Left renal pelvis (tissue), 4 donors: ENCODE measurements around the gene NARS2. TPM values are rescaled to one million over a fixed set of nuclear protein-coding genes. Genes with fewer than 3 reads are reported as not detected.
"Not testable (repeated sequence)": the region's sequence is repeated elsewhere in the genome, so short reads cannot be mapped to it uniquely, and the experiment has no call there.

ENCODE experiments used
- DNase-seq, 4 donors: peaks; one replicate each; pipeline ENCODE4 v3.0.0-alpha.2; 2013; ENCODE audit warnings: low read depth in 4 of 4, low spot score in 3 of 4
- polyA plus RNA-seq, 4 donors: library from polyadenylated mRNA; unstranded; fragments of 120-200 nt; gene quantifications; one replicate each; pipeline ENCODE4 v1.2.1, GENCODE V29; 2013; ENCODE audit not compliant: insufficient read length in 4 of 4

The NARS2 gene
- polyA plus RNA-seq, 4 donors = 28.6 to 56.7 (median 41.5) TPM

GRCh38 chr11:78548911-78549590 lies 25.6 kb downstream of the NARS2 start:
- DNase-seq = no peak

- DNase-seq = no peak
Observed at GRCh38 chr11:78547931-78548705, 26.5 kb downstream of the NARS2 start.

GRCh38 chr11:78542007-78542406 lies 32.7 kb downstream of the NARS2 start:
- DNase-seq = no peak

- DNase-seq = no peak
Observed at GRCh38 chr11:78541537-78541936, 33.1 kb downstream of the NARS2 start.

- DNase-seq = no peak
Observed at GRCh38 chr11:78540256-78540655, 34.4 kb downstream of the NARS2 start.

DNA sequence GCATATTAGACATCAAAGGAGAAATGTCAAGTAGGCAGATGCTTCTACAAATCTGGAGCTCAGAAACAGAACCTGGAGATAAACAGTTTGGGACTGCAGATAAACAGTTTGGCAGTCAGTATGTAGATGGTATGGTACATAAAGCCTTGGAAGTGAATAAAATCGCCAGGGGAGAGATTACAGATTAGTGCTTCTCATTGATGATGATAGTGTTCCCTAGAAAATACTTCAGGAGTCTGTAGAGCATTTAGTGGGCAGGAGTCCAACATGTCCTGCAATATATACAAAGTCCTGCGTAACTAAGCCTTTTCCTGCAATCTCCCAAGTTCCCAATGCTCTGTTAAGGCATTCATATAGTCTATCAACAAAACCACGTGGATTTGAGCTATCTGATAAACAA lies 35.2 kb downstream of the NARS2 start:
- DNase-seq = no peak

DNA sequence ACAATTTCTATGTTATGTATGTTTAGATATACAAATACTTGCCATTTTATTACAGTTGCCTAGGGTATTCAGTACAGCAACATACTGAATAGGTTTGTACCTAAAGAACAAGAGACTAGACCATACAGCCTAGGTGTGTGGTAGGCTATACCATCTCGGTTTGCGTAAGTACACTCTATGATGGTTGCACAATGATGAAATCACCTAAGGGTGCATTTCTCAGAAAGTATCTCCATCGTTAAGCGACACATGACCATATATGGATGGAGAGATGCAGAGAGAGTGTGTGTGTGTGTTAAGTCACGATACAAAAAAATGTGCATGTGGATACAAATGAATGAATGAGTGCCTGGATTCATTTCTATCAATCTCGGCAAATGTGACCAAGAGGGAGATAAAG lies 37.7 kb downstream of the NARS2 start:
- DNase-seq = no peak

- no peak for DNase-seq
Observed at GRCh38 chr11:78535920-78536319, 38.7 kb downstream of the NARS2 start.

DNA sequence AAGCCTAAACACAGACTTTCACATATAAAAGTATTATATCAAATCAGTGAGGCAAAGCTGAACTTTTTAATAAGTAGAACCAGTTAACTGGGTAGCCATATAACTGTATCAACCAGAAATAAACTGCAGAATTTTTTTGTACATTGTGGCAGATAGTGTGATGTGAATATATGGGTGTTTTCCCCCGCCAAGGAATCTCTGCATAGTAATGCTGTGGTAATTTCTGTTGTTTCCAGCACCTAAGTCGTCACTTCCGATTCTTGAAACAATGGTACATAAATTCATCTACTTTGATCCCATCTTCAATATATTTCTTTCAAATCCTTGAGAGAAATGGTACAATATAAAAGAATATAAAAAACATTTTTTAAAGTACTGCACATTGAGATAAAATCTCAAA lies 39.6 kb downstream of the NARS2 start:
- no peak for DNase-seq

GRCh38 chr11:78533399-78533798 lies 41.3 kb downstream of the NARS2 start:
- no peak for DNase-seq

DNA sequence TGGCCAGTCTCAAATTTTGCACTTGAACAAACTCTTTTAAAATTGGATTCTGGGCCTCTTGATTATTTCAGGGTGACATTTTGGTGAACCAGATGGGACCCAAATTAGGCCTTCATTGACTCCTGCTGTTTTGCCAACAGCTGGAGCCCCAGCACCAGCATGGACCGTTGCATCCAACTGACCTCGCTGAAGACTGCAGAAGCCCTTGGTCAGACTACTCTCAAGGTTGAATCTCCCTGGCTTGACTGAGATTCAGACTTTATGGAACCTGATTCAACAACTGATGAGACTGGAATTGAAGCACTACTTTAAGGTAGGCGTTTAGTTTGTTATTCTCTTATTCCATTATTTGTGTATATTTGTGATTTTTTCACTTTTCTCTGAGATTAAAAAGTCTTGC lies 41.7 kb downstream of the NARS2 start:
- DNase-seq = no peak

DNA sequence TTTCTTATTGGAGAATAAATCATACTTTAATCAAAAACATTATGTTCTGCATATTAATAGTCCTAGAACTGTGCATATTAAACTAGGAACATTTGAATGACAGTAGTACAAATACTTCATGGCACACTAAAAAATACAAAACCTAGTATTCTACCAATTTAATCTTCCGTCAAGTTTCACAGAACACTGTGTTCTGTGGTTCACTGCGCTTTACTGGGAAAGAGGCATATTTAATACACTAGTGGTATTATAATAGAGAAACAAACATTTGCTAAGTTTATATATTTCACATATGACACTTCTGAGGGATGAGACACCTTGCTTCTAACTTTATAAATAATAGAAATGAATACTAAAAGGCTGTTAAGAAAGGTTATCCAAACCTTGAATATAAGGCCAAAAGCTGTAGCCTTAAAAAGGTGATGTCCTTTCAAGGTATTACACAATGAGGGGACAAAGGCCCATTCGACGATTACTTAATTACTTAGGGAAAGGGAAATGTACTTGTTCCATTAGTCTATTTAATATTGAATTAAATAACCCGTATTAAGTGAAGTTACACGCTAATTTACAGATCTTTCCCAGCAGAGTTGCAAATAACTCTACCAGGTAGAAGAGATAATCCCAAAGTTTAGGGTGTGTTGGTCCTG lies 48.0 kb downstream of the NARS2 start:
- DNase-seq = no peak

DNA sequence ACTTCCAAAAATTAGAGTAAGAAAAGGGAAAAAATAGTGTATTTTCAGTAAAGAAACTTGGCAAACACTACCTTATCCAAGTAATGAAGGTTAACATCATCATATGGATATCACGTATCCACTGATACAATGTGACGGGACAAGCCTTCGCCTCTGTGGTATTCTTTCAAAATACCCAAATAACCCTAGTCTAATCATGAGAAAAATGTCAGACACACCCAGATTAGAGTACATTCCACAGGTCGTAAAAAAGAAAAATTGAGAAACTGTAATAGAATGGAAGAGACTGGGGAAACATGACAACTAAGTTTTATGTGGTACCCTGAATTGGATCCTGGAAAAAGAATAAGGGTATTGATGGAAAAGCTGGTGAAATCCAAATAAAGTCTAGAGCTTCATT lies 48.9 kb downstream of the NARS2 start:
- no peak for DNase-seq

GRCh38 chr11:78520230-78520629 lies 54.4 kb downstream of the NARS2 start:
- DNase-seq = no peak

GRCh38 chr11:78516281-78516680 lies 58.4 kb downstream of the NARS2 start:
- DNase-seq = no peak

DNA sequence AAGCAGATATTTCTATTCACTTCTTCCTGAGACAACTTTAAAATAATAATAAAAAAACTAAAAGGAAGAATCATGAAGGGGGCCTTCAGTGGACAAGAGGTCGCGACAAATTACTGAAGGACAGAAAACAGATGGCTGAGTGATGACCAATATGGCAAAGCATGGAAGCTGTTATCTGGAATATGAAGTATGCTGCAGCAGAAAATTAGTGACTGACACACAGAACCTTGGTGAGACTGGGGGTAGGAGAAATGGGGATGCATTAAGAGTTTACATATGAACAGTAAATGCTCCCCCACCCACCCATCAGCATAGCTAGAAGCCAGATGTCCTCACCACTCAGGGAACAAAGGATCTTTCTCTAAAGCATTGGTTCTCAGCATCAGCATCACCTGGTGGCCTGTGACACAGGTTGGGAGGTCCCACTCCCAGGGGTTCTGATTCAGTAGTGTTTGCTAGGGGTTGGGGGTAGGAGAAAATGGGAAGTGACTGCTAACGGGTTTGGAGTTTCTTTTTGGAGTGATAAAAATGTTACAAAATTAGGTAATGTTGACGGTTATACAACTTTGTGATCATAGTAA lies 59.7 kb downstream of the NARS2 start:
- no peak for DNase-seq

DNA sequence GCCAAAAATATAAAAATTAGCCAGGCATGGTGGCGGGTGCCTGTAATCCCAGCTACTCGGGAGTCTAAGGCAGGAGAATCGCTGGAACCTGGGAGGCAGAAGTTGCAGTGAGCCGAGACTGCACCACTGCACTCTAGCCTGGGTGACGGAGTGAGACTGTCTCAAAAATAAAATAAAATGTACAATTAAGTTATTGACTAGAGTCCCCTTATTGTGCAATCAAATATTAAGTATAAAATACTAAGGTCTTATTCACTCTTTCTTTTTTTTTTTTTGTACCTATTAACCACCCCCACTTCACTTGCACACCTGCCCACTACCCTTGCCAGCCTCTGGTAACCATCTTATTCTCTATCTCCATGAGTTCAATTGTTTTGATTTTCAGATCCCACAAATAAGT lies 61.6 kb downstream of the NARS2 start:
- DNase-seq = not testable (repeated sequence)

DNA sequence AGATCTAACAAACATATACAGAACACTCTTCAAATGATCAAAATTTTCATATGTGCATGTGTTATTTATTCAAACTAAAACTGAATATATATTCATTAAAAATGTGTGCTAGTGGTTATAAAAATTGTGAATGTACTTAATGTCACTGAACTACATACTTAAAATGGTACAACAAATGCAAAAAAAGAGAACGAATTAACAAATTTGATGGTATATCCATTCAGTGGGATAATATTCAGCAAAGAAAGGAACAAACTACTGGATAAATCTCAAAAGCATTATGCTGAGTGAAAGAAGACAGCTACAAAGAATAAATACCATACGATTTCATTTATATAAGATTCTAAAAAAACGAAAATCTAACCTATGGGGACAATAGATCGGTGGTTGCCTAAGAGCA lies 64.1 kb downstream of the NARS2 start:
- DNase-seq = no peak

DNA sequence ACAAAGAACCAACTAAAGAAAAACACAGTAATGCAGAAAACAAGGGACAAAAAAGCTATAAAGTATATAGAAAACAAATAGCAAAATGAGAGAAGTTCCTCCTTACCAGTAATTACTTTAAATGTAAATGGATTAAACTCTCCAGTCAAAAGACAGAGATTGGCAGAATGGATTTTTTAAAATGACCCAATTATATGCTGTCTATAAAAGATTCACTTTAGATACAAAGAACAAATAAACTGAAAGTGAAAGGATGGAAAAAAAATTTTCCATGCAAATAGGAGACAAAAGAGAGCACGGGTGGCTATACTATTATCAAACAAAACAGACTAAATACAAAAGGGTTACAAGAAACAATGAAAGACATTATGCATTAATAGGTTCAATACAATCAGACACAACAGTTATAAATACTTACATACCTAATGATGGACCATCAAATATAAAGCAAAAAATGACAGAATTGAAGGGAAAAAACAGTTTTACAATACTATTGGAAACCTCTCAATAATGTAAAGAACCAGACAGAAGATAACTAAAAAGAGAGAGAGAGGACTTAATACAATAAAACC lies 64.6 kb downstream of the NARS2 start:
- DNase-seq = no peak

DNA sequence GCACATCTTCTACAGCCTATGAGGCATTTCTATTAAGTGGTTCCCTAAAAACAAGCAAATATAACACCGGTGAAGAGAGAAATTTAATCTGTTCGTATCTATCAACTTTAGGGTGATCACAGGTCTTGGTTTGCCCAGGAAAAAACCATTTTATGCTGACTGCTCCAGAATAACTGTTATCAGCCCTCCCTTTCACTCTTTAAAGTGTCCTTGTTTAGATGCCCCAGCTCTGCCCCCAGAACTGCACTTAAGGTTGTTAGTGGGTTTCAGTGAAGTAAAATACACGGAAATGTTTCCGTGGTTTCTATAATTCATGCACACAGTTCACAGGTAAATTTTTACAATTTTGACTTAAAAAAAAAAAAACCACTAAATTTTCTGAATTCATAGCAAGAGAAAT lies 70.0 kb downstream of the NARS2 start:
- no peak for DNase-seq

GRCh38 chr11:78504181-78504580 lies 70.5 kb downstream of the NARS2 start:
- no peak for DNase-seq
